AG09319 (cell line): Measurements from ENCODE around the gene FANCC.

ENCODE experiments used
- DNase-seq: peaks from one replicate; pipeline ENCODE4 v3.0.0-alpha.2; 2010; ENCODE audit warnings: low read depth; ENCODE audit errors: extremely low read depth
- CTCF ChIP-seq: IDR thresholded peaks from 2 replicates; pipeline ENCODE4 v1.5.1; 2011; ENCODE audit warnings: low read depth, mild to moderate bottlenecking, inconsistent platforms, low read length, moderate library complexity

FANCC gene

GRCh38 chr9:95327239-95327865 is 9.8 kb upstream of the FANCC start:
- no peak for DNase-seq

GRCh38 chr9:95325221-95325620 is 7.7 kb upstream of the FANCC start:
- no peak for TF ChIP-seq CTCF
- no peak for DNase-seq

More at GRCh38 chr9:95327239-95327865, 9.8 kb upstream of the FANCC start:
- no peak for TF ChIP-seq CTCF

- no peak for DNase-seq
- TF ChIP-seq CTCF = no peak
Observed at GRCh38 chr9:95317893-95318211, 343 bp upstream of the FANCC start.

GRCh38 chr9:95316794-95317118 is 753 bp downstream of the FANCC start:
- DNase-seq = no peak
- TF ChIP-seq CTCF = peak; percentile 30

- no peak for TF ChIP-seq CTCF
- DNase-seq = no peak
Observed at GRCh38 chr9:95316274-95316673, 1.2 kb downstream of the FANCC start.

- no peak for TF ChIP-seq CTCF
- no peak for DNase-seq
Observed at GRCh38 chr9:95315108-95315746, 2.3 kb downstream of the FANCC start.

- TF ChIP-seq CTCF = no peak
- no peak for DNase-seq
Observed at GRCh38 chr9:95313010-95313498, 4.5 kb downstream of the FANCC start.
